ENCODE measurements around the gene CLTB.

Gene CLTB

DNA sequence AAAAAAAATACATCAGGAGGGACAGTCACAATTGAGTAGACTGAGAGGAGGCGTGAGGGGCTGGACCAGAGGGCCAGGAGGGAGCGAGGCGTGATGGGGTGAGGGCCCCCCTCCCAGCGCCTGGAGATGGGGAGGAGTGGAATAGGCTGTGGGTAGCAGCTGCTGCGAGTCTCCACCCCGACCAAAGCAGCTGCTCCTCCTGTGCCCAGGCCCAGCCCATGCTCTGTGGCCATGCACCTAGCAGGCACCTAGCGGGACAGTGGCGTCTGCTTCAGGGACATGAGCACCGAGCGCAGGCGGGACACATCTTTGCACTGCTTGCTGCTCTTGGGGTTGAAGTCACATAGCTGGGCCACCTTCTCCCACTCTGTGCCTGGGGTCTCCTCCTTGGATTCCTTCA is 23.8 kb downstream of the CLTB start:
- TF ChIP-seq TAF1 (IDR thresholded peaks at IDR 0.05; ENCODE audit: borderline replicate concordance, insufficient read depth, low read length): no peak
- TF ChIP-seq SIN3A (IDR thresholded peaks at IDR 0.05; ENCODE audit: borderline replicate concordance, insufficient read depth, low read length): no peak
- TF ChIP-seq FOXP2 (optimal IDR thresholded peaks at IDR 0.05; ENCODE audit: borderline replicate concordance, extremely low read depth, extremely low read length, insufficient read depth): no peak
- TF ChIP-seq, protein P1, sequence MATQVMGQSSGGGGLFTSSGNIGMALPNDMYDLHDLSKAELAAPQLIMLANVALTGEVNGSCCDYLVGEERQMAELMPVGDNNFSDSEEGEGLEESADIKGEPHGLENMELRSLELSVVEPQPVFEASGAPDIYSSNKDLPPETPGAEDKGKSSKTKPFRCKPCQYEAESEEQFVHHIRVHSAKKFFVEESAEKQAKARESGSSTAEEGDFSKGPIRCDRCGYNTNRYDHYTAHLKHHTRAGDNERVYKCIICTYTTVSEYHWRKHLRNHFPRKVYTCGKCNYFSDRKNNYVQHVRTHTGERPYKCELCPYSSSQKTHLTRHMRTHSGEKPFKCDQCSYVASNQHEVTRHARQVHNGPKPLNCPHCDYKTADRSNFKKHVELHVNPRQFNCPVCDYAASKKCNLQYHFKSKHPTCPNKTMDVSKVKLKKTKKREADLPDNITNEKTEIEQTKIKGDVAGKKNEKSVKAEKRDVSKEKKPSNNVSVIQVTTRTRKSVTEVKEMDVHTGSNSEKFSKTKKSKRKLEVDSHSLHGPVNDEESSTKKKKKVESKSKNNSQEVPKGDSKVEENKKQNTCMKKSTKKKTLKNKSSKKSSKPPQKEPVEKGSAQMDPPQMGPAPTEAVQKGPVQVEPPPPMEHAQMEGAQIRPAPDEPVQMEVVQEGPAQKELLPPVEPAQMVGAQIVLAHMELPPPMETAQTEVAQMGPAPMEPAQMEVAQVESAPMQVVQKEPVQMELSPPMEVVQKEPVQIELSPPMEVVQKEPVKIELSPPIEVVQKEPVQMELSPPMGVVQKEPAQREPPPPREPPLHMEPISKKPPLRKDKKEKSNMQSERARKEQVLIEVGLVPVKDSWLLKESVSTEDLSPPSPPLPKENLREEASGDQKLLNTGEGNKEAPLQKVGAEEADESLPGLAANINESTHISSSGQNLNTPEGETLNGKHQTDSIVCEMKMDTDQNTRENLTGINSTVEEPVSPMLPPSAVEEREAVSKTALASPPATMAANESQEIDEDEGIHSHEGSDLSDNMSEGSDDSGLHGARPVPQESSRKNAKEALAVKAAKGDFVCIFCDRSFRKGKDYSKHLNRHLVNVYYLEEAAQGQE (IDR thresholded peaks at IDR 0.05; ENCODE audit: insufficient read depth in 1 of 2, low read depth in 2 of 2, low read length in 2 of 2): no peak
- TF ChIP-seq POLR2AphosphoS5 (IDR thresholded peaks at IDR 0.05; ENCODE audit: low read depth, low read length): no peak

DNA sequence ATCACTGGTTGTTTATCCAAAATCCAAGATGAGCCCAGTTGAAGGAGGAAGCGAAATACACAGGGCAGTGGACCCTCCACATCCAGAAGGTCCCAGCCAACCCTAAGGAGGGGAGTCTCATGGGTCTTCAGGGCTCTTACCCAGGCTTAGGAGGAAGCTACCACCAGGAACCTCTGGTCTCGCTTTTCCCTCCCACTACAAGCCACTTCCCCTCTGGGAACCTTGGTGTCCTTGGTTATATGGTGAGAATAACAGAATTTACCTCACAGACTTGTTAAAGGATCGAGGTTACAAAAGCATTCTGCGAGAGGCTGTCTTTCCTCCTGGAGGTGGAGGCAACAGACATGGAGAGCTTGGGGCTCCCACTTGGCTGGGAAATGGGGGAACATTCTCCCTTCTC is 24.3 kb downstream of the CLTB start:
- TF ChIP-seq FOXP2 (optimal IDR thresholded peaks at IDR 0.05; ENCODE audit: borderline replicate concordance, extremely low read depth, extremely low read length, insufficient read depth): no peak
- no peak for TF ChIP-seq TAF1 (IDR thresholded peaks at IDR 0.05; ENCODE audit: borderline replicate concordance, insufficient read depth, low read length)

DNA sequence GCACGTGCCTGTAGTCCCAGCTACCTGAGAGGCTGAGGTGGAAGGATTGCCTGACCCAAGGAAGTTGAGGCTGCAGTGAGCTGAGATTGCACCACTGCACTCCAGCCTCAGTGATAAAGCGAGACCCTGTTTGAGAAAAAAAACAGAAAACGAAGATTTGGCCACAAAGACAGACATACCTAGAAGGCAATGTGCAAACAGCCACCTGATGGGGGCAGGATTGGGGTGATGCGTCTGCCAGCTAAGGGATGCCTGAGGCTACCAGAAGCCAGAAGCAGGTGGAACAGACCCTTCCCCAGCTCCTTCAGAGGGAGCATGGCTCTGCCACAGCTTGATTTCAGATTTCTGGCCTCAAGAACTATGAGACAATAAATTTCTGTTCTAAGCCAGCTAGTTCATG is 24.9 kb downstream of the CLTB start:
- TF ChIP-seq POLR2AphosphoS5 (IDR thresholded peaks at IDR 0.05; ENCODE audit: low read depth, low read length): no peak
- no peak for TF ChIP-seq TAF1 (IDR thresholded peaks at IDR 0.05; ENCODE audit: borderline replicate concordance, insufficient read depth, low read length)
- no peak for TF ChIP-seq SIN3A (IDR thresholded peaks at IDR 0.05; ENCODE audit: borderline replicate concordance, insufficient read depth, low read length)
- TF ChIP-seq, protein P1 (IDR thresholded peaks at IDR 0.05; ENCODE audit: insufficient read depth in 1 of 2, low read depth in 2 of 2, low read length in 2 of 2): no peak
- TF ChIP-seq FOXP2 (optimal IDR thresholded peaks at IDR 0.05; ENCODE audit: borderline replicate concordance, extremely low read depth, extremely low read length, insufficient read depth): no peak

DNA sequence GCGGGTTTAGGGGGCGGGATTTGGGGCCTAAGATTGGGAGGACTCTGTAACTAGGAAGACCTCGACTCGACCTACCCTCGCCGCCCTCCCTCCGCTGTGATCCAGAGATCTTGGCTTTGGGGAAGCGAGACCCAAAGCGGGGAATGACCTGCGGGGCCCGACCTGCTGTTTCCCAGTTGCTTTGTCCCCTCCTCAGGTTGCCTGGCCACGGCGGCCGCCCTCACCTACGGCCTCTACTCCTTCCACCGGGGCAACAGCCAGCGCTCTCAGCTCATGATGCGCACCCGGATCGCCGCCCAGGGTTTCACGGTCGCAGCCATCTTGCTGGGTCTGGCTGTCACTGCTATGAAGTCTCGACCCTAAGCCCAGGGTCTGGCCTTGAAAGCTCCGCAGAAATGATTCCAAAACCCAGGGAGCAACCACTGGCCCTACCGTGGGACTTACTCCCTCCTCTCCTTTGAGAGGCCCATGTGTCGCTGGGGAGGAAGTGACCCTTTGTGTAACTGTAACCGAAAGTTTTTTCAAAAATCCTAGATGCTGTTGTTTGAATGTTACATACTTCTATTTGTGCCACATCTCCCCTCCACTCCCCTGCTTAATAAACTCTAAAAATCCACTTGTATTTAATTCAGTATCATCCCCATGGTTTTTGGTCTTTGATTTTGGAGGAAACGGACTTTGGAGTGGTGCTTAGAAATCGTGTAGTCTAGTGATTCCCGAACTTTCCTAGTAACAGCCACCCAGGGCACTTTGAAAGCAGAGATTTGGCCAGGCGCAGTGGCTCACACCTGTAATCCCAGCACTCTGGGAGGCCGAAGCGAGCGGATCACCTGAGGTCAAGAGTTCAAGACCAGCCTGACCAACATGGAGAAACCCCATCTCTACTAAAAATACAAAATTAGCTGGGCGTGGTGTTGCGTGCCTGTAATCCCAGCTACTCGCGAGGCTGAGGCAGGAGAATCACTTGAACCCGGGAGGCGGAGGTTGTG is 26.9 kb downstream of the CLTB start:
- TF ChIP-seq SIN3A (IDR thresholded peaks at IDR 0.05; ENCODE audit: borderline replicate concordance, insufficient read depth, low read length) (0 out of 2 replicates have a peak, but pooled peaks have one; percentile 8), POLR2AphosphoS5 (IDR thresholded peaks at IDR 0.05; ENCODE audit: low read depth, low read length) (peak; percentile 82; the same call in 1 of the 2 replicates), TAF1 (IDR thresholded peaks at IDR 0.05; ENCODE audit: borderline replicate concordance, insufficient read depth, low read length) (no peak; the same call in 1 of the 2 replicates), FOXP2 (optimal IDR thresholded peaks at IDR 0.05; ENCODE audit: borderline replicate concordance, extremely low read depth, extremely low read length, insufficient read depth) (no peak)
- TF ChIP-seq, protein P1 (IDR thresholded peaks at IDR 0.05; ENCODE audit: insufficient read depth in 1 of 2, low read depth in 2 of 2, low read length in 2 of 2): no peak

DNA sequence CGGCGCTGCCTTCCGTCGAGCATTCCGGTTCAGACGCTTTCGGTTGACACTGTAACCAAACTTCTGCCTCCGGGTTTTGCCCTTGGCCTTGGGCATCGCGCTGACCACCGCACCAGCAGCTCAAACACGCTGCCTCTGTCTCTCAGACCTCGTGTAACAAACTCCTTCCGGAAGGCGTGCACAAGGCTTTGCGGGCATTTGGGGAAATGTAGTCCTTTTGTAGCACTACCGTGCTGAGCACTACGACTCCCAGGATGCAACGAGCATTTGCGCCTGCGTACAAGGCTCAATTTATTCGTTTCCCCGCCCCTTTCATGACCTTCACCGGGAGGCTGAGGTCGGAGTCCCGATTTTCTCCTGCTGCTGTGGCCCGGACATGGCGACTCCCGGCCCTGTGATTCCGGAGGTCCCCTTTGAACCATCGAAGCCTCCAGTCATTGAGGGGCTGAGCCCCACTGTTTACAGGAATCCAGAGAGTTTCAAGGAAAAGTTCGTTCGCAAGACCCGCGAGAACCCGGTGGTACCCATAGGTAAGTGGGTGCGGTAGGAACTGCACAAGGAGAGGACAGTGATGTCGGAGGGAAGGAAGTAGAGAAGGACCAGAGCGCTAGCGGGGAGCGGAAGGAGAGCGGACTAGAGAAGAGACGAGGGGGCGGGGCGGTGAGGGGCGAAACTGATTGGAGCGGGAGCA is 27.8 kb downstream of the CLTB start, which contains the start of the genes HIGD2A and NOP16:
Gene HIGD2A (plus strand): TSS at position 308 of the 691 bp plus-strand sequence. CDS start 69 bp downstream, at position 377.
Gene NOP16 (minus strand): TSS at position 155 of the 691 bp plus-strand sequence. CDS start 59 bp downstream, at position 96.
- TF ChIP-seq, protein P1 (IDR thresholded peaks at IDR 0.05; ENCODE audit: insufficient read depth in 1 of 2, low read depth in 2 of 2, low read length in 2 of 2): no peak; a peak in 1 of 4 replicates
- TF ChIP-seq POLR2AphosphoS5 (IDR thresholded peaks at IDR 0.05; ENCODE audit: low read depth, low read length): peak; percentile 52
- TF ChIP-seq TAF1 (IDR thresholded peaks at IDR 0.05; ENCODE audit: borderline replicate concordance, insufficient read depth, low read length): peak; percentile 73; the same call in 1 of the 2 replicates
- TF ChIP-seq SIN3A (IDR thresholded peaks at IDR 0.05; ENCODE audit: borderline replicate concordance, insufficient read depth, low read length): peak; percentile 93
- no peak for TF ChIP-seq FOXP2 (optimal IDR thresholded peaks at IDR 0.05; ENCODE audit: borderline replicate concordance, extremely low read depth, extremely low read length, insufficient read depth)

All from PFSK-1 (cell line).